ENCODE measurements around the gene NSMCE1. TPM values are rescaled to one million over a fixed set of nuclear protein-coding genes. Genes with fewer than 3 reads are reported as not detected.

Gene NSMCE1
- total and polyA plus RNA-seq, 2 of the 8 experiments (the other 6 are each of a cell fraction or from before 2014, with no cell fraction given), result 8.1 to 16.6 TPM

DNA sequence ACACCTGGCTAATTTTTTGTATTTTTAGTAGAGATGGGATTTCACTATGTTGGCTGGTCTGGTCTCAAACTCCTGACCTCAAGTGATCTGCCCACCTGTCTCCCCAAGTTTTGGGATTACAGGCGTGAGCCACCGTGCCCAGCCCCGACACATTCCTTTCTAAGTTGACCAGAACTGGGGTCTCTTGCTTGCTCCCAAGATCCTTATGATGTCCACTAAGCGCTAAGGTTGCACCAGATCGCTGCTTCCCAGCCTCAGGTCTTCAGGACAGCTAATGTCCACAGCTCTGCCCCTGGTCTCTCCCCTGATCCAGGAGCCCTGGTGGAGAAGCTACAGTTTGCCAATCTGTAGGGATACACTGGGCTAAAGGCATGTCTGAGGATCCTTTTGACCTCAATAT, 29.5 kb downstream of the NSMCE1 start:
- Histone ChIP-seq H3K9ac (replicated peaks in 1 of 4; ENCODE audit: extremely low read depth in 1 of 4, low read depth in 3 of 4, low read length in 3 of 4) (no peak overlapping the region), H3K4ac (replicated peaks; ENCODE audit: insufficient read length, low read depth, low read length) (no peak overlapping the region)
- no peak for TF ChIP-seq GABPA (IDR thresholded peaks at IDR 0.05; ENCODE audit: borderline replicate concordance, insufficient read depth, low read length)
- TF ChIP-seq EP300 (IDR thresholded peaks at IDR 0.05; ENCODE audit: borderline replicate concordance in 1 of 2, low read depth in 2 of 2, low read length in 2 of 2), result no peak
- TF ChIP-seq YY1 (IDR thresholded peaks at IDR 0.05; ENCODE audit: low read depth, low read length), result no peak
- no peak for TF ChIP-seq SRF (IDR thresholded peaks at IDR 0.05; ENCODE audit: low read depth, low read length)
- no peak for TF ChIP-seq BACH1 (IDR thresholded peaks at IDR 0.05; ENCODE audit: low read length)
- no peak for TF ChIP-seq SIN3A (conservative IDR thresholded peaks at IDR 0.05 in 1 of 2, IDR thresholded peaks at IDR 0.05 in 1 of 2; ENCODE audit: low read depth in 1 of 2, low read length in 2 of 2)
- no peak for TF ChIP-seq KDM4A (IDR thresholded peaks at IDR 0.05; ENCODE audit: low read depth, low read length, severe bottlenecking)
- TF ChIP-seq CHD2 (IDR thresholded peaks at IDR 0.05; ENCODE audit: low read length), result no peak
- no peak for TF ChIP-seq POU5F1 (IDR thresholded peaks at IDR 0.05; ENCODE audit: low read depth, low read length)
- TF ChIP-seq CEBPB (IDR thresholded peaks at IDR 0.05; ENCODE audit: low read depth, low read length), result no peak

More for the DNA sequence above, 29.5 kb downstream of the NSMCE1 start:
- H2BK5ac ChIP-seq (ENCODE audit: low read depth, low read length), result no peak overlapping the region
- peaks cover 0 to 1% of the 10 kb centered on the region in 2 experiments for H4K20me1 ChIP-seq (replicated peaks in 1 of 2; ENCODE audit: control insufficient read depth in 1 of 2, insufficient read depth in 2 of 2, low read length in 2 of 2)
- POLR2A ChIA-PET (ENCODE audit: partially characterized antibody), result no interaction called here
- no peaks in the 10 kb centered on the region for H3K36me3 ChIP-seq (ENCODE audit: control insufficient read depth in 2 of 4, insufficient read depth in 4 of 4, low read length in 3 of 4)
- H3K18ac ChIP-seq (ENCODE audit: extremely low read depth, low read length), result no peak overlapping the region
- no peak overlapping the region for H2BK120ac ChIP-seq (replicated peaks; ENCODE audit: low read depth, low read length)
- CTCF ChIA-PET (ENCODE audit: partially characterized antibody), result interaction anchor here (0.6 to 17.4 kb wide), 7 partner anchors 58 to 213 kb away, joined by 3 to 241 read pairs (median 4); no protein-coding TSS in a partner anchor
- no peak overlapping the region for H3K27ac ChIP-seq (ENCODE audit: low read depth, low read length)
- H2BK20ac ChIP-seq (ENCODE audit: low read length), result no peak overlapping the region
- WGBS, 2 experiments (ENCODE audit: extremely low coverage in 1 of 2, insufficient coverage in 1 of 2, insufficient read length in 1 of 2, insufficient replicate concordance in 2 of 2, low coverage in 1 of 2, low lambda C conversion rate in 2 of 2, missing lambda C conversion rate in 1 of 2), result 99% methylated on average over 5 of the region's 5 CpGs; no CpG with 5 or more reads in 1 of the 2 experiments
- no peaks in the 10 kb centered on the region for H3K9me3 ChIP-seq (ENCODE audit: insufficient read depth in 2 of 2, low read depth in 1 of 2, low read length in 1 of 2)
- H4K8ac ChIP-seq (ENCODE audit: extremely low read depth, insufficient read depth, low read length), result no peak overlapping the region
- H2BK12ac ChIP-seq (ENCODE audit: low read depth, low read length), result no peak overlapping the region
- no peak overlapping the region for H2AFZ ChIP-seq (ENCODE audit: low read length)
- no peaks in the 10 kb centered on the region for H3K27me3 ChIP-seq (replicated peaks in 1 of 4; ENCODE audit: control insufficient read depth in 3 of 4, extremely low read depth in 1 of 4, insufficient read depth in 3 of 4, low read length in 3 of 4)
- H4K5ac ChIP-seq (ENCODE audit: insufficient read length, low read depth, low read length), result no peak overlapping the region
- H2BK15ac ChIP-seq (ENCODE audit: low read length), result no peak overlapping the region
- H3K4me1 ChIP-seq (replicated peaks in 1 of 4; ENCODE audit: control insufficient read depth in 3 of 4, insufficient read depth in 4 of 4, low read length in 3 of 4), result peaks cover 0 to 6% (median 3%) of the 10 kb centered on the region in 4 experiments; a peak in 3 of 7 replicates
- no peak overlapping the region for H3K4me3 ChIP-seq (ENCODE audit: extremely low read depth in 1 of 4, insufficient read depth in 2 of 4, low read depth in 3 of 4, low read length in 4 of 4)
- H3K56ac ChIP-seq (replicated peaks; ENCODE audit: insufficient read length, low read depth, low read length), result no peak overlapping the region
- no peak for DNase-seq (ENCODE audit: low read depth in 1 of 2, low spot score in 2 of 2)
- H3K79me1 ChIP-seq (ENCODE audit: low read depth, low read length), result no peaks in the 10 kb centered on the region
- no peak for FAIRE-seq
- no peaks in the 10 kb centered on the region for H3K23me2 ChIP-seq (ENCODE audit: low read depth, low read length)
- H2AK5ac ChIP-seq (ENCODE audit: low read depth, low read length), result no peak overlapping the region
- H3K23ac ChIP-seq (ENCODE audit: insufficient read length), result no peak overlapping the region
- H3K4me2 ChIP-seq (ENCODE audit: insufficient read depth in 1 of 2, low read depth in 2 of 2, low read length in 2 of 2), result no peak overlapping the region
- H3K79me2 ChIP-seq (ENCODE audit: control insufficient read depth in 1 of 2, insufficient read depth in 2 of 2, low read length in 2 of 2), result no peaks in the 10 kb centered on the region
- no peak overlapping the region for H3K14ac ChIP-seq (ENCODE audit: insufficient read length)
- H4K91ac ChIP-seq (replicated peaks; ENCODE audit: insufficient read length, low read length), result no peak overlapping the region

All from H1 (cell line).